ENCODE results near the gene PLCD1. TPM values are rescaled to one million over a fixed set of nuclear protein-coding genes. Genes with fewer than 3 reads are reported as not detected.

Gene PLCD1
- total RNA-seq, 1 experiment from 2014 or later, result 7.9 TPM

GRCh38 chr3:38020342-38020726 is 9.1 kb downstream of the PLCD1 start:
- Histone ChIP-seq H3K27me3 (replicated peaks; ENCODE audit: control insufficient read depth, insufficient read depth, low read length) (no peaks in the 10 kb centered on the region), H3K4me1 (no peaks in the 10 kb centered on the region), H3K9me3 (no peaks in the 10 kb centered on the region), H3K4me3 (ENCODE audit: low read depth, low read length) (no peak overlapping the region), H3K36me3 (ENCODE audit: control insufficient read depth, insufficient read depth, low read length) (peaks cover 5% of the 10 kb centered on the region)
- Mint-ChIP-seq H3K9me3 (ENCODE audit: unreplicated experiment) (no peaks in the 10 kb centered on the region), H3K4me1 (ENCODE audit: low read depth, unreplicated experiment) (peaks cover under 1% of the 10 kb centered on the region), H3K27me3 (ENCODE audit: insufficient read depth, unreplicated experiment) (no peaks in the 10 kb centered on the region), H3K4me3 (ENCODE audit: unreplicated experiment) (no peak overlapping the region), H3K36me3 (ENCODE audit: insufficient read depth, unreplicated experiment) (no peaks in the 10 kb centered on the region), H3K27ac (ENCODE audit: unreplicated experiment) (no peak overlapping the region)
- intact Hi-C loops (cut with micrococcal nuclease; ENCODE audit: unreplicated experiment), result no loop called here
- no peak for DNase-seq
- TF ChIP-seq, protein P1, sequence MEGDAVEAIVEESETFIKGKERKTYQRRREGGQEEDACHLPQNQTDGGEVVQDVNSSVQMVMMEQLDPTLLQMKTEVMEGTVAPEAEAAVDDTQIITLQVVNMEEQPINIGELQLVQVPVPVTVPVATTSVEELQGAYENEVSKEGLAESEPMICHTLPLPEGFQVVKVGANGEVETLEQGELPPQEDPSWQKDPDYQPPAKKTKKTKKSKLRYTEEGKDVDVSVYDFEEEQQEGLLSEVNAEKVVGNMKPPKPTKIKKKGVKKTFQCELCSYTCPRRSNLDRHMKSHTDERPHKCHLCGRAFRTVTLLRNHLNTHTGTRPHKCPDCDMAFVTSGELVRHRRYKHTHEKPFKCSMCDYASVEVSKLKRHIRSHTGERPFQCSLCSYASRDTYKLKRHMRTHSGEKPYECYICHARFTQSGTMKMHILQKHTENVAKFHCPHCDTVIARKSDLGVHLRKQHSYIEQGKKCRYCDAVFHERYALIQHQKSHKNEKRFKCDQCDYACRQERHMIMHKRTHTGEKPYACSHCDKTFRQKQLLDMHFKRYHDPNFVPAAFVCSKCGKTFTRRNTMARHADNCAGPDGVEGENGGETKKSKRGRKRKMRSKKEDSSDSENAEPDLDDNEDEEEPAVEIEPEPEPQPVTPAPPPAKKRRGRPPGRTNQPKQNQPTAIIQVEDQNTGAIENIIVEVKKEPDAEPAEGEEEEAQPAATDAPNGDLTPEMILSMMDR (IDR thresholded peaks at IDR 0.05; ENCODE audit: insufficient read depth in 1 of 2, low read depth in 1 of 2, low read length in 1 of 2, severe bottlenecking in 1 of 2, unreplicated experiment in 1 of 2), result no peak
- BruUV-seq (replicated peaks), result no TSS peak
- POLR2A ChIA-PET, result no interaction called here
- CTCF ChIA-PET, result no interaction called here

- Mint-ChIP-seq H3K36me3 (ENCODE audit: insufficient read depth, unreplicated experiment) (no peaks in the 10 kb centered on the region), H3K27ac (ENCODE audit: unreplicated experiment) (no peak overlapping the region), H3K4me3 (ENCODE audit: unreplicated experiment) (no peak overlapping the region), H3K27me3 (ENCODE audit: insufficient read depth, unreplicated experiment) (no peaks in the 10 kb centered on the region), H3K4me1 (ENCODE audit: low read depth, unreplicated experiment) (no peaks in the 10 kb centered on the region), H3K9me3 (ENCODE audit: unreplicated experiment) (no peaks in the 10 kb centered on the region)
- Histone ChIP-seq H3K9me3 (no peaks in the 10 kb centered on the region), H3K4me3 (ENCODE audit: low read depth, low read length) (no peak overlapping the region), H3K36me3 (ENCODE audit: control insufficient read depth, insufficient read depth, low read length) (peaks cover 5% of the 10 kb centered on the region), H3K4me1 (no peaks in the 10 kb centered on the region), H3K27me3 (replicated peaks; ENCODE audit: control insufficient read depth, insufficient read depth, low read length) (no peaks in the 10 kb centered on the region)
- DNase-seq, result no peak
- TF ChIP-seq, protein P1 (IDR thresholded peaks at IDR 0.05; ENCODE audit: insufficient read depth in 1 of 2, low read depth in 1 of 2, low read length in 1 of 2, severe bottlenecking in 1 of 2, unreplicated experiment in 1 of 2), result no peak
- CTCF ChIA-PET, result no interaction called here
- POLR2A ChIA-PET, result no interaction called here
- no TSS peak for BruUV-seq (replicated peaks)
- intact Hi-C loops (cut with micrococcal nuclease; ENCODE audit: unreplicated experiment), result no loop called here
These were observed 9.6 kb downstream of the PLCD1 start for GRCh38 chr3:38019658-38020341.

- BruUV-seq (replicated peaks), result no TSS peak
These were observed 10.9 kb downstream of the PLCD1 start for GRCh38 chr3:38018296-38019266.

More at GRCh38 chr3:38018296-38019266, 10.9 kb downstream of the PLCD1 start:
- Histone ChIP-seq H3K36me3 (ENCODE audit: control insufficient read depth, insufficient read depth, low read length) (peaks cover 5% of the 10 kb centered on the region), H3K4me1 (no peaks in the 10 kb centered on the region), H3K4me3 (ENCODE audit: low read depth, low read length) (no peak overlapping the region), H3K27me3 (replicated peaks; ENCODE audit: control insufficient read depth, insufficient read depth, low read length) (no peaks in the 10 kb centered on the region), H3K9me3 (no peaks in the 10 kb centered on the region)
- CTCF ChIA-PET, result no interaction called here
- no peaks in the 10 kb centered on the region for H3K9me3 Mint-ChIP-seq (ENCODE audit: unreplicated experiment)
- POLR2A ChIA-PET, result no interaction called here
- no peak overlapping the region for H3K27ac Mint-ChIP-seq (ENCODE audit: unreplicated experiment)
- no peak overlapping the region for H3K4me3 Mint-ChIP-seq (ENCODE audit: unreplicated experiment)
- no peak for DNase-seq
- TF ChIP-seq, protein P1 (IDR thresholded peaks at IDR 0.05; ENCODE audit: insufficient read depth in 1 of 2, low read depth in 1 of 2, low read length in 1 of 2, severe bottlenecking in 1 of 2, unreplicated experiment in 1 of 2), result no peak
- H3K4me1 Mint-ChIP-seq (ENCODE audit: low read depth, unreplicated experiment), result no peaks in the 10 kb centered on the region
- no peaks in the 10 kb centered on the region for H3K36me3 Mint-ChIP-seq (ENCODE audit: insufficient read depth, unreplicated experiment)
- no peaks in the 10 kb centered on the region for H3K27me3 Mint-ChIP-seq (ENCODE audit: insufficient read depth, unreplicated experiment)
- intact Hi-C loops (cut with micrococcal nuclease; ENCODE audit: unreplicated experiment), result no loop called here
